ENCODE data around the gene ZCCHC13.

DNA sequence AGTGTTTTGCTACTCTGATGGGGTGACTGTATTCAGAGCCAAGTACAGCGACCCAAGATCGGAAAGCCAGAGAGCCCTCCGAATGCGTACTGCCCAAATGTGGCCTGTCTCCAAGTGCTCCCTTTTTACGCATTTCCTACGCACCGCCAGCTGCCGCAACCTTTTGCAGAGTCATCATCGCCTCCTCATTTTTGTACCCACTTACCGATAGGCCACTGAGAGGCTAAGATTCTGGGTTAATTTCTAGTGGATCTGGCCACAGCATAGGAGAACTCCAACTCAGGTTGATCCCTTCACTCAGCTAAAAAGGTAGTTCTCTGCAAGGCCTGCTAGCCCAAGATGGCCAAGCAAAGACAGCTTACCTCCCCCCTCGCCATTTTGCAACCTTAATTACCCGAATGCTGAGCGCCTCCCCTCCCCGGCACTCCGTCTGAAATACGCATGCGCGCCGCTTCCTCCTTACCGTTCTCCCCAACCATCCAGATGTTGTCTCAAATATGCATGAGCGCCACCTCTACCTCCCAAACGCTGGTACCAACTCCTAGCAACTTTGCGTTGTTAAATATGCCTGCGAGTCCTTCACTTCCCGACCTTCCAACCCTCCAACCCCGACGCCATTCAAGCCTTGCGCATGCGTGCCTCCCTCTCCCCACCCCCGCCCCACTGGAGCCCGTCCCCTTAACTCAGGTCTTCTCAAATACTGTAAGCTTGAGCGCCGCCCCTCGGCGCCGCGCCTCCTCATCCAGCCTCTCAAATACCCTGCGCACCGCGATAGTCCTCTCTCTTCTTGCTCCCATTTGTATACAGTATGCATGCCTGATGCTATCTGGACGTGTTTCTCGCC is 11.8 kb upstream of the ZCCHC13 start:
- TF ChIP-seq CTCF (conservative IDR thresholded peaks at IDR 0.05; ENCODE audit: low read depth, low read length) (peak; percentile 42; the same call in 1 of the 2 replicates), EZH2 (IDR thresholded peaks at IDR 0.05; ENCODE audit: low read length, unreplicated experiment) (no peak)

Data from PC-3 (cell line).